ENCODE measurements around the gene SEMA6C. TPM values are rescaled to one million over a fixed set of nuclear protein-coding genes. Genes with fewer than 3 reads are reported as not detected.
A peak's percentile ranks its signal among the peaks of the same experiment; 100 is the strongest.

SEMA6C gene
- polyA plus RNA-seq, 10 donors, result 49.3 to 113 (median 78.5) TPM

GRCh38 chr1:151159373-151159772 is 12.9 kb upstream of the SEMA6C start:
- peak in 1 of 3 donors; percentile 29 for DNase-seq

GRCh38 chr1:151158751-151159251 is 12.4 kb upstream of the SEMA6C start:
- DNase-seq, result no peak

GRCh38 chr1:151158326-151158725 is 11.9 kb upstream of the SEMA6C start:
- DNase-seq, result no peak

GRCh38 chr1:151157067-151157531 is 10.7 kb upstream of the SEMA6C start:
- DNase-seq, result peak in 1 of 3 donors; percentile 23

- peak in 1 of 3 donors; percentile 38 for DNase-seq
These were observed 10.0 kb upstream of the SEMA6C start, which contains the start of gene TNFAIP8L2 for GRCh38 chr1:151156515-151156819. TSS of gene TNFAIP8L2 (plus strand) at chr1:151156649. CDS start at chr1:151158698, 2,049 bp downstream.

GRCh38 chr1:151147665-151148064 is 1.2 kb upstream of the SEMA6C start:
- DNase-seq, result no peak

GRCh38 chr1:151147132-151147503 is 687 bp upstream of the SEMA6C start:
- no peak for DNase-seq

- DNase-seq, result no peak
These were observed 389 bp downstream of the SEMA6C start for GRCh38 chr1:151146072-151146411.

GRCh38 chr1:151145304-151146071 is 943 bp downstream of the SEMA6C start:
- DNase-seq, result peak in 1 of 3 donors; percentile 81

GRCh38 chr1:151144474-151145303 is 1.7 kb downstream of the SEMA6C start:
- peak in 2 of 3 donors; percentile 65 to 85 for DNase-seq

- no peak for DNase-seq
These were observed 2.4 kb downstream of the SEMA6C start for GRCh38 chr1:151143986-151144385.

GRCh38 chr1:151143057-151143435 is 3.4 kb downstream of the SEMA6C start:
- DNase-seq, result peak in 2 of 3 donors; percentile 46 to 51

- peak; percentile 53 to 81 (median 63) for DNase-seq
These were observed 3.9 kb downstream of the SEMA6C start for GRCh38 chr1:151142411-151143056.

- no peak for DNase-seq
These were observed 8.6 kb downstream of the SEMA6C start for GRCh38 chr1:151137789-151138188.

- no peak for DNase-seq
These were observed 10.7 kb downstream of the SEMA6C start for GRCh38 chr1:151135433-151136385.

GRCh38 chr1:151134991-151135390 is 11.4 kb downstream of the SEMA6C start:
- no peak for DNase-seq

- DNase-seq, result no peak
These were observed 12.0 kb downstream of the SEMA6C start for GRCh38 chr1:151134396-151134795.

GRCh38 chr1:151133018-151133806 is 13.2 kb downstream of the SEMA6C start:
- peak in 1 of 3 donors; percentile 64 for DNase-seq

- DNase-seq, result no peak
These were observed 14.0 kb downstream of the SEMA6C start for GRCh38 chr1:151132335-151133017.
